SK-N-SH (cell line): Measurements from ENCODE around the gene C4orf50.

Source experiments
- EP300 ChIP-seq, 2 experiments: IDR thresholded peaks; 2 replicates each; pipeline versions ENCODE4 v1.4.0 to v1.6.1; 2012; ENCODE audit warnings: borderline replicate concordance in 1 of 2, low read depth in 1 of 2, low read length in 1 of 2
- GABPA ChIP-seq: IDR thresholded peaks from 2 replicates; pipeline ENCODE4 v1.4.0; 2012; ENCODE audit warnings: low read depth, mild to moderate bottlenecking
- MXI1 ChIP-seq: IDR thresholded peaks from 2 replicates; pipeline ENCODE4 v1.6.1; 2012; ENCODE audit warnings: mild to moderate bottlenecking, low read depth, low read length, improper control_type of control experiment
- POLR2AphosphoS5 ChIP-seq: IDR thresholded peaks from 2 replicates; pipeline ENCODE4 v1.6.1; 2012; ENCODE audit warnings: low read depth, low read length
- RFX5 ChIP-seq: IDR thresholded peaks from 2 replicates; pipeline ENCODE4 v1.6.1; 2012; ENCODE audit warnings: mild to moderate bottlenecking, improper control_type of control experiment, low read length
- SMC3 ChIP-seq: IDR thresholded peaks from 2 replicates; pipeline ENCODE4 v1.6.1; 2012; ENCODE audit warnings: low read depth, low read length, improper control_type of control experiment
- TAF1 ChIP-seq: IDR thresholded peaks from 2 replicates; pipeline ENCODE4 v1.6.1; 2012; ENCODE audit warnings: low read depth, mild to moderate bottlenecking, low read length, moderate library complexity, borderline replicate concordance
- YY1 ChIP-seq: IDR thresholded peaks from 2 replicates; pipeline ENCODE4 v1.4.0; 2012; ENCODE audit warnings: low read depth, mild to moderate bottlenecking
- TF ChIP-seq, protein P1 (sequence below): fragments of 200-600 bp; sonication (generic); IDR thresholded peaks from 2 replicates; pipeline ENCODE4 v1.6.1; 2017; ENCODE audit warnings: antibody characterized with exemption, mild to moderate bottlenecking, moderate library complexity
- TF ChIP-seq, protein P2 (sequence below): IDR thresholded peaks from 2 replicates; pipeline ENCODE4 v1.4.0; 2012; ENCODE audit warnings: low read depth

DNA sequence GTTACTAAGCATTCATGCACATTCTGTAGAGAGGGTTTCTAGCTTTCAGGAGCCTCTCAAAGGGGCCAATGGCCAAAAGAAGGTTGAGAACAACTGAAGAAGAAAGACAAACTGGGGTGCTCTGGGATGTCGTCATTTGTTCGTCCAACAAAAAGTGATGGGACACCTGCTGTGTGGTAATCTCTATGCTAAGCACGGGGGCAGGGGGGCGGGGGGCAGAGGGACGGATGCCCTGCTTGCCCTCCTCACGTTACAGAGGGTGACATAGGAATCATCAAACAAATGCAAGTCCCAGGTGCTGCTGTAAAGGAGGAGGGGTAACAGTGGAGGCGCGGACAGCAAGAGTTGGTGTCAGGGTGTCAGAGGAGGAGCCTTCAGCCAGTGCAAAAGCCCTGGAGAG is 112.5 kb downstream of the C4orf50 start:
- TF ChIP-seq EP300 (IDR thresholded peaks at IDR 0.05; ENCODE audit: borderline replicate concordance in 1 of 2, low read depth in 1 of 2, low read length in 1 of 2) (no peak), SMC3 (no peak), RFX5 (no peak), MXI1 (no peak), YY1 (no peak), GABPA (no peak), TAF1 (no peak), POLR2AphosphoS5 (no peak)
- TF ChIP-seq, protein P1, sequence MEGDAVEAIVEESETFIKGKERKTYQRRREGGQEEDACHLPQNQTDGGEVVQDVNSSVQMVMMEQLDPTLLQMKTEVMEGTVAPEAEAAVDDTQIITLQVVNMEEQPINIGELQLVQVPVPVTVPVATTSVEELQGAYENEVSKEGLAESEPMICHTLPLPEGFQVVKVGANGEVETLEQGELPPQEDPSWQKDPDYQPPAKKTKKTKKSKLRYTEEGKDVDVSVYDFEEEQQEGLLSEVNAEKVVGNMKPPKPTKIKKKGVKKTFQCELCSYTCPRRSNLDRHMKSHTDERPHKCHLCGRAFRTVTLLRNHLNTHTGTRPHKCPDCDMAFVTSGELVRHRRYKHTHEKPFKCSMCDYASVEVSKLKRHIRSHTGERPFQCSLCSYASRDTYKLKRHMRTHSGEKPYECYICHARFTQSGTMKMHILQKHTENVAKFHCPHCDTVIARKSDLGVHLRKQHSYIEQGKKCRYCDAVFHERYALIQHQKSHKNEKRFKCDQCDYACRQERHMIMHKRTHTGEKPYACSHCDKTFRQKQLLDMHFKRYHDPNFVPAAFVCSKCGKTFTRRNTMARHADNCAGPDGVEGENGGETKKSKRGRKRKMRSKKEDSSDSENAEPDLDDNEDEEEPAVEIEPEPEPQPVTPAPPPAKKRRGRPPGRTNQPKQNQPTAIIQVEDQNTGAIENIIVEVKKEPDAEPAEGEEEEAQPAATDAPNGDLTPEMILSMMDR: no peak
- TF ChIP-seq, protein P2, sequence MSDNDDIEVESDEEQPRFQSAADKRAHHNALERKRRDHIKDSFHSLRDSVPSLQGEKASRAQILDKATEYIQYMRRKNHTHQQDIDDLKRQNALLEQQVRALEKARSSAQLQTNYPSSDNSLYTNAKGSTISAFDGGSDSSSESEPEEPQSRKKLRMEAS: no peak
